Measurements from ENCODE around the gene DNAJC21. TPM values are rescaled to one million over a fixed set of nuclear protein-coding genes. Genes with fewer than 3 reads are reported as not detected.

Gene DNAJC21
- total RNA-seq, 1 donor from 2014 or later = 55.5 TPM

DNA sequence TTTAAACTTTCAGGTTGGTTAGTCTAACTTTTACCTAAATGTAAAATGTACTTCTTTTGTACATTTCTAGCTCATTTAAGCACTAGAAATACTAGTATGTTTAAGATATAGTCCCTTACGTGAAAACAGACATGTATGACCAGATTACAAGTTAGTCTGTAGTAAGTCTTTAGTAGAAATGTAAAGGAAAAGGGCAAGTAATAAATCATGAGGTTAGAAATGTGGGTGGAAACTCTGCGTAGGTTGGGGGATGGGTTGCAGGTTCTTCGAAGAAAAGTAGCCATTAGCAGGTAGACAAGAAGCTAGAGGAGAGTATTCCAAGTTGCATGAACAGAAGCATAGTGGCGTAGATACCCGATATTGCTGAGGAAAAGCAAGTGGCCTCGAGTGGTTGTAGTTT is 36.9 kb upstream of the DNAJC21 start:
- TF ChIP-seq, protein P1, sequence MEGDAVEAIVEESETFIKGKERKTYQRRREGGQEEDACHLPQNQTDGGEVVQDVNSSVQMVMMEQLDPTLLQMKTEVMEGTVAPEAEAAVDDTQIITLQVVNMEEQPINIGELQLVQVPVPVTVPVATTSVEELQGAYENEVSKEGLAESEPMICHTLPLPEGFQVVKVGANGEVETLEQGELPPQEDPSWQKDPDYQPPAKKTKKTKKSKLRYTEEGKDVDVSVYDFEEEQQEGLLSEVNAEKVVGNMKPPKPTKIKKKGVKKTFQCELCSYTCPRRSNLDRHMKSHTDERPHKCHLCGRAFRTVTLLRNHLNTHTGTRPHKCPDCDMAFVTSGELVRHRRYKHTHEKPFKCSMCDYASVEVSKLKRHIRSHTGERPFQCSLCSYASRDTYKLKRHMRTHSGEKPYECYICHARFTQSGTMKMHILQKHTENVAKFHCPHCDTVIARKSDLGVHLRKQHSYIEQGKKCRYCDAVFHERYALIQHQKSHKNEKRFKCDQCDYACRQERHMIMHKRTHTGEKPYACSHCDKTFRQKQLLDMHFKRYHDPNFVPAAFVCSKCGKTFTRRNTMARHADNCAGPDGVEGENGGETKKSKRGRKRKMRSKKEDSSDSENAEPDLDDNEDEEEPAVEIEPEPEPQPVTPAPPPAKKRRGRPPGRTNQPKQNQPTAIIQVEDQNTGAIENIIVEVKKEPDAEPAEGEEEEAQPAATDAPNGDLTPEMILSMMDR (IDR thresholded peaks at IDR 0.05; ENCODE audit: borderline replicate concordance) = no peak
- H3K27ac ChIP-seq (replicated peaks) = no peak overlapping the region
- no peaks in the 10 kb centered on the region for H3K36me3 ChIP-seq
- DNase-seq = no peak
- intact Hi-C loops (cut with micrococcal nuclease) = no loop called here
- H3K4me3 ChIP-seq = no peak overlapping the region
- no peaks in the 10 kb centered on the region for H3K4me1 ChIP-seq
- no peaks in the 10 kb centered on the region for H3K9me3 ChIP-seq (replicated peaks)
- H3K27me3 ChIP-seq (ENCODE audit: low read depth) = no peaks in the 10 kb centered on the region

DNA sequence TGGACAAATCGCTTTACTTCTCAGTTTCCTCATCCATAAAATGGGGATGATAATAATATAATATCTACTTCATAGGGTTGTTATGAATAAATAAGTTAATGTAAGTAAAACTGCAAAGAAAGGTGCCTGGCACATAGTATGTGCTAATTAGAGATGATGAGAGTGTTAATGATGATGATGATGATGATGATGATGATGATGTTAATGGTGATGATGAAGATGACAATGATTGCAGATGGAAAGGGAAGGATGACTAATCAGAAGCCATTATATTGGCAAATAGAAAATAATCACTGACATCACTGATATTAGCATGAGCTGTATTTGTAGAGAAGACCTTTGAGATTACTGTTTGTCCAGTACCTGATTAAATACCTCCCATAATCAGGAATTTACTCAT is 34.6 kb upstream of the DNAJC21 start:
- TF ChIP-seq, protein P1 (IDR thresholded peaks at IDR 0.05; ENCODE audit: borderline replicate concordance) = no peak
- intact Hi-C loops (cut with micrococcal nuclease) = loop anchor here (5.0 kb wide), 2 partner anchors 407 to 422 kb away; no protein-coding TSS in a partner anchor

DNA sequence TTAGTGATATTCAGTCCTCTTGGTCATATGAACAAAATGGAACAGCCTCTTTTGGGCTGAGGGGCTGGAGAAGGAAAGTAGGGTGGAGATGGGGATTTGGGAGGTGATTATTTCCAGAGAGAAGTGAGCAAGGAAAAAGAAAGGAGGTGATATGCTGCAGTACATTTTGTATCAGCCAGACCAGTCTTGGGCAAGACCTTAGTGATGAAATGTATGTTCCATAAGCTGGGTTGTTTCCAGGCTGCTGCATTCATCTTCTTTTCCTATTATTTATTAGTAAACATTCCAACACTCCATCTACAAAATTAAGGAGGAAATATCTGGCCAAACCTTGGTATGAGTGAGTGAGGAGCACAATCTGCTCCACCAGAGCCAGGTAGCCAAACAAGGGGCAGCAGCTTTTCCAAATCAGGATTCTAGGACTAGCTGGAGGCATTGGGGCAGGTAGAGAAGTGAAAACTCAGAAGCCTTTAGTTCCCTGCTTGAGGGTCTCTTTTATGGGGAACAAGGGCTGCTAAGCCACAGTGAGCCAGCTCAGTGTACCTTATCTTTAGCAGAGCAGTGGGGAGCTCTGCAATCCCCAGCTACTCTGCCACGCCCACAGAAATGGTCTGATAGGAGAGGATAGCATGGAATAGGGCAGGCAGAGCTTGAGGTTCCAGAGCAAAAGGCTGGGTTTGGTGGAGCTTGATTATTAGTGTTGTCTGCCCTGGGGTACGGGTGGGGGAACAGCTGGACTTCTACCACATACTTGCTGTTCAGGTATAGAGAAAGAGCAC is 33.5 kb upstream of the DNAJC21 start:
- H3K27ac ChIP-seq (replicated peaks) = no peak overlapping the region
- no peaks in the 10 kb centered on the region for H3K27me3 ChIP-seq (ENCODE audit: low read depth)
- H3K4me3 ChIP-seq = no peak overlapping the region
- H3K9me3 ChIP-seq (replicated peaks) = no peaks in the 10 kb centered on the region
- TF ChIP-seq, protein P1 (IDR thresholded peaks at IDR 0.05; ENCODE audit: borderline replicate concordance) = no peak
- H3K4me1 ChIP-seq = no peaks in the 10 kb centered on the region
- H3K36me3 ChIP-seq = no peaks in the 10 kb centered on the region
- intact Hi-C loops (cut with micrococcal nuclease) = loop anchor here (5.0 kb wide), 2 partner anchors 409 to 424 kb away; no protein-coding TSS in a partner anchor
- no peak for DNase-seq

More for the DNA sequence above, 34.6 kb upstream of the DNAJC21 start:
- Histone ChIP-seq H3K4me1 (no peaks in the 10 kb centered on the region), H3K4me3 (no peak overlapping the region), H3K9me3 (replicated peaks) (no peaks in the 10 kb centered on the region), H3K27me3 (ENCODE audit: low read depth) (no peaks in the 10 kb centered on the region), H3K27ac (replicated peaks) (no peak overlapping the region), H3K36me3 (no peaks in the 10 kb centered on the region)
- no peak for DNase-seq

DNA sequence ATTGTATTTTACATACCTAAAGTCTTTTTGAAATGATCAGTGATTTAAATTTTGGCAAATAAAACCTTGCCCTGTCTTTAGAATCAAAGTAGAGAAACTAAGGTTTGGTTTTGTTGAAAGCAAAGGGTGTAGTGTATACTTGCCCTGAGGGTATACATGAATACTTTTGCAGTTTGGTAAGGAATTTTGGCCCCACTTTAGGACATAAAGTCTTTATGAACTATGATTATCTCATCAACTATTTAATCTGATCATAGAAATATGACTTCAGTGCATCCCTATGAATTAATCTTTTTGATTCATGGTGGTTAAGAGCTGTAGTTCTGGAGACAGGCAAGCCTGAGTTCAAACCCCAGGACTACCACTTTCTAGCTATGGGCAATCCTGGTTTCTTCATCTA is 31.7 kb upstream of the DNAJC21 start:
- no peaks in the 10 kb centered on the region for H3K9me3 ChIP-seq (replicated peaks)
- intact Hi-C loops (cut with micrococcal nuclease) = loop anchor here (2.0 to 5.0 kb wide), 3 partner anchors 379 to 425 kb away; no protein-coding TSS in a partner anchor

DNA sequence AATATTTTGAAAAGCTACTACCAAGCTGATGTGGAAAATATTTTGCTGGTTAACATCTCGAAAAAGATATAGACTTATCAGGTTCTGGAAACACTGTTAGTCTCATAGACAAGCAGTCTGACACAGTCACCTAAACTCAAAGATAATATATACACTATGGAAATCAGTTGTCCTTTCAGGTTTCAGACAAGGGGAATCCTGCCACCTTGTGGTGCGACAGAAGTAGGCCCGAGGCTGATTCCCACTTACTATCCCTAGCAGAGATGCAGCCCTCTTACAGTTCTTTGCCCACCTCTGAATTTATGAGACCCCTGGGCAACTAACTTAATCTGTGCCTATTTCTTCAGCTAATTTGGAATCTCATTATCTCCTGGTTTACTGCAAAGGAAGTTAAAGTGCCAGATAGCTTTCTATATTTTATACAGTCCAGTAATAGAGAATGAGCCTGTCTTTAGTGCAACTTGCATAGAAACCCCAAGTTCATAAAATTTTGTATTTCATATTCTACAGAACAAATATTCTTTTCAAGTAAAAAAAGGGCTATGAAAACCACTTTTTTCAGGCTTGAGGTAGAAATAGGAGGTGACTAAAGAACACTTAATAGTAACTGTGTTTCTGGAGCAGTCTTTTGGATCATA is 31.0 kb upstream of the DNAJC21 start:
- Histone ChIP-seq H3K4me3 (no peak overlapping the region), H3K9me3 (replicated peaks) (no peaks in the 10 kb centered on the region), H3K36me3 (no peaks in the 10 kb centered on the region), H3K27me3 (ENCODE audit: low read depth) (no peaks in the 10 kb centered on the region), H3K4me1 (no peaks in the 10 kb centered on the region), H3K27ac (replicated peaks) (no peak overlapping the region)
- TF ChIP-seq, protein P1 (IDR thresholded peaks at IDR 0.05; ENCODE audit: borderline replicate concordance) = peak; percentile 92
- intact Hi-C loops (cut with micrococcal nuclease) = loop anchor here (2.0 to 5.0 kb wide), 3 partner anchors 380 to 426 kb away; no protein-coding TSS in a partner anchor
- DNase-seq = peak; percentile 36

More for the DNA sequence above, 31.7 kb upstream of the DNAJC21 start:
- DNase-seq = no peak
- H3K4me3 ChIP-seq = no peak overlapping the region
- TF ChIP-seq, protein P1 (IDR thresholded peaks at IDR 0.05; ENCODE audit: borderline replicate concordance) = no peak
- no peaks in the 10 kb centered on the region for H3K4me1 ChIP-seq
- H3K27me3 ChIP-seq (ENCODE audit: low read depth) = no peaks in the 10 kb centered on the region
- no peaks in the 10 kb centered on the region for H3K36me3 ChIP-seq
- H3K27ac ChIP-seq (replicated peaks) = no peak overlapping the region

Measured in left ventricle myocardium inferior (tissue), 1 donor.